Transverse colon (tissue), 4 donors: ENCODE measurements around the gene UNC93A. TPM values are rescaled to one million over a fixed set of nuclear protein-coding genes. Genes with fewer than 3 reads are reported as not detected.
"Not testable (repeated sequence)": the region's sequence is repeated elsewhere in the genome, so short reads cannot be mapped to it uniquely, and the experiment has no call there.

Experiments used
- DNase-seq: peaks from one replicate; pipeline ENCODE4 v3.0.0-alpha.2; 2019
- H3K27ac ChIP-seq, 4 donors: fragments of 200-600 bp; sonication (generic); 2 replicates each; pipeline ENCODE4 v1.5.1; 2016 to 2018; ENCODE audit warnings: inconsistent platforms in 4 of 4
- H3K27me3 ChIP-seq: fragments of 200-600 bp; sonication (generic); 2 replicates; pipeline ENCODE4 v1.5.1; 2017; ENCODE audit warnings: inconsistent platforms
- H3K36me3 ChIP-seq, 4 donors: fragments of 200-600 bp; sonication (generic); 2 replicates each; pipeline ENCODE4 v1.5.1; 2017 to 2019; ENCODE audit warnings: inconsistent platforms in 4 of 4
- H3K4me1 ChIP-seq, 4 donors: fragments of 200-600 bp; sonication (generic); 2 replicates each; pipeline ENCODE4 v1.5.1; 2017 to 2020; ENCODE audit warnings: inconsistent platforms in 4 of 4
- H3K4me3 ChIP-seq, 4 donors: fragments of 200-600 bp; sonication (generic); 1 replicate in 1 of 4; 2 replicates in 3 of 4; pipeline versions ENCODE4 v1.5.1 to v1.6.1; 2017 to 2019; ENCODE audit warnings: inconsistent platforms in 4 of 4
- H3K9me3 ChIP-seq, 2 donors: fragments of 200-600 bp; sonication (generic); 2 replicates each; pipeline ENCODE4 v1.5.1; 2017 to 2019; ENCODE audit warnings: inconsistent platforms in 2 of 2
- EP300 ChIP-seq: sonication (generic); formaldehyde crosslinking; IDR thresholded peaks from one replicate; pipeline ENCODE4 v1.6.1; 2017; ENCODE audit warnings: antibody characterized with exemption, low read depth
- POLR2A ChIP-seq: fragments of 450-650 bp; IDR thresholded peaks from one replicate; pipeline ENCODE4 v1.6.1; 2016; ENCODE audit warnings: antibody characterized with exemption, mild to moderate bottlenecking, moderate library complexity
- POLR2AphosphoS5 ChIP-seq, 3 donors: sonication (generic); formaldehyde crosslinking; IDR thresholded peaks; one replicate each; pipeline ENCODE4 v1.6.1; 2016; ENCODE audit warnings: antibody characterized with exemption in 3 of 3
- WGBS, 2 donors: methylation state at CpG; one replicate each; pipeline ENCODE4 v1.1.5; 2018; ENCODE audit warnings: low coverage in 1 of 2; 5-methylcytosine and 5-hydroxymethylcytosine counted together
- in situ Hi-C, 4 donors: fragments of 200-750 bp; cut with MboI; loops; one replicate each; pipeline versions ENCODE4 v1.15.0 to v1.15.1; 2017; ENCODE audit warnings: low sequenced_read_pairs in 3 of 4, low pct_ligation_motif_present in 1 of 4, low pct_unique_long_range_greater_than_20kb in 1 of 4
- intact Hi-C: fragments of 100-400 bp; cut with DNase I; formaldehyde crosslinking; loops from one replicate; pipeline ENCODE4 v1.15.1; 2023; ENCODE audit warnings: low total_unique reads
- total RNA-seq, 4 donors: library from RNA; depleted of rRNA; stranded (reverse); fragments of >200 nt; gene quantifications; one replicate each; pipeline ENCODE4 v1.1.0, GENCODE V29; 2016
- TF ChIP-seq, protein P1 (sequence below), 5 experiments: fragments of 200-600 bp in 3 of 5; fragments of 450-650 bp in 2 of 5; sonication (generic) in 3 of 5; IDR thresholded peaks; 1 replicate in 2 of 5; 2 replicates in 3 of 5; pipeline ENCODE4 v1.5.1; 2016 to 2017; ENCODE audit warnings: antibody characterized with exemption in 5 of 5, inconsistent platforms in 3 of 5, mild to moderate bottlenecking in 2 of 5, moderate library complexity in 1 of 5

The UNC93A gene
- total RNA-seq, 4 donors from 2014 or later = not detected

DNA sequence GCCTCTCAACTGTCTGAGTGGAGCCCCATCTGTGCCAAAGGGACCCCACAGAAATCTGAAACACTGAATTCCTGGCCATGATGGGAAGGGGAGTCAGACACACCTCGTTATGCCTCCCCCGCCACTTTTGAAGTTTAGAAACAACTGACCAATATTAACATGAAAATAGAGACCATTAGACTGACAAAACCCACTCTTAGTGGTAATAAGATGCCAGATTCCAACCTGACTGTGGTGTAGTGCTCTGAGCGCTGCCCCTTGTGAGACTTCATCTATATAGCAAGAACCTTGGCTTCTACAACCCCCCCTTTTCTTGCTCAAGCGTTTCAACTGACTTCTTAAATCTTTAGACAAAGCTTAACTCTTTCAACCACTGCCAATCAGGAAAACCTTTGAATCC lies 46.1 kb upstream of the UNC93A start:
- no peaks in the 10 kb centered on the region for H3K36me3 ChIP-seq
- intact Hi-C loops (no loop called here), in situ Hi-C loops (no loop called here)
- no peaks in the 10 kb centered on the region for H3K9me3 ChIP-seq
- H3K4me3 ChIP-seq = no peak overlapping the region
- no peak overlapping the region for H3K27ac ChIP-seq
- TF ChIP-seq POLR2AphosphoS5 (IDR thresholded peaks at IDR 0.05) (no peak), EP300 (no peak), POLR2A (no peak)
- TF ChIP-seq, protein P1, sequence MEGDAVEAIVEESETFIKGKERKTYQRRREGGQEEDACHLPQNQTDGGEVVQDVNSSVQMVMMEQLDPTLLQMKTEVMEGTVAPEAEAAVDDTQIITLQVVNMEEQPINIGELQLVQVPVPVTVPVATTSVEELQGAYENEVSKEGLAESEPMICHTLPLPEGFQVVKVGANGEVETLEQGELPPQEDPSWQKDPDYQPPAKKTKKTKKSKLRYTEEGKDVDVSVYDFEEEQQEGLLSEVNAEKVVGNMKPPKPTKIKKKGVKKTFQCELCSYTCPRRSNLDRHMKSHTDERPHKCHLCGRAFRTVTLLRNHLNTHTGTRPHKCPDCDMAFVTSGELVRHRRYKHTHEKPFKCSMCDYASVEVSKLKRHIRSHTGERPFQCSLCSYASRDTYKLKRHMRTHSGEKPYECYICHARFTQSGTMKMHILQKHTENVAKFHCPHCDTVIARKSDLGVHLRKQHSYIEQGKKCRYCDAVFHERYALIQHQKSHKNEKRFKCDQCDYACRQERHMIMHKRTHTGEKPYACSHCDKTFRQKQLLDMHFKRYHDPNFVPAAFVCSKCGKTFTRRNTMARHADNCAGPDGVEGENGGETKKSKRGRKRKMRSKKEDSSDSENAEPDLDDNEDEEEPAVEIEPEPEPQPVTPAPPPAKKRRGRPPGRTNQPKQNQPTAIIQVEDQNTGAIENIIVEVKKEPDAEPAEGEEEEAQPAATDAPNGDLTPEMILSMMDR (IDR thresholded peaks at IDR 0.05) = no peak
- 54 to 65% methylated on average over 4 of the region's 4 CpGs for WGBS, 2 donors
- H3K4me1 ChIP-seq = peaks cover 0 to 4% (median 0%) of the 10 kb centered on the region in 4 donors
- no peaks in the 10 kb centered on the region for H3K27me3 ChIP-seq
- no peak for DNase-seq

DNA sequence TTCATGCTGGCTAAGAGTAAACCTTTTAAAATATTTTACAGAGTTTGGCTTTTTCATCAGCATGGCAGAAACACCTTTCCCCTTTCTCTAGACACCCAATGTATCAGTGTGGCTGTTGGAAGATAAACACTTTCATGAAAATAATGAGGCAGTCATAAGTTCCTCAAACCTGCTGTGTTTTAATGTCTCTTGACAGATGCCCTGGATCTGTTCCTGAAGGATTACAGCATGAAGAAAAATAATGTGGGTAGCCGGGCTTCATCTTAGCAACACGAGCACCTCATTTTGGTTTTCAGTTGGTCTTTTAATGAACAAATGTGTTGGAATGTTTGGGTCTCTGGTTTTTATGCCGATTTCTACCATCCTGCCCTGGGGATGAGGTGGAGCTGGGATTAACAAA lies 45.5 kb upstream of the UNC93A start:
- Histone ChIP-seq H3K36me3 (no peaks in the 10 kb centered on the region), H3K9me3 (no peaks in the 10 kb centered on the region), H3K4me1 (peaks cover 0 to 4% (median 0%) of the 10 kb centered on the region in 4 donors), H3K4me3 (no peak overlapping the region), H3K27ac (no peak overlapping the region), H3K27me3 (no peaks in the 10 kb centered on the region)
- TF ChIP-seq POLR2A = no peak
- TF ChIP-seq, protein P1 (IDR thresholded peaks at IDR 0.05) = no peak
- intact Hi-C loops = no loop called here
- in situ Hi-C loops = no loop called here
- no peak for DNase-seq
- 87 to 100% methylated on average over 3 of the region's 3 CpGs for WGBS, 2 donors

GRCh38 chr6:167247814-167248595 lies 43.1 kb upstream of the UNC93A start:
- in situ Hi-C loops (no loop called here), intact Hi-C loops (no loop called here)
- WGBS, 2 donors = 80 to 90% methylated on average over 6 to 24 of the region's 24 CpGs
- Histone ChIP-seq H3K27ac (no peak overlapping the region), H3K4me3 (no peak overlapping the region), H3K36me3 (no peaks in the 10 kb centered on the region), H3K9me3 (no peaks in the 10 kb centered on the region), H3K27me3 (no peaks in the 10 kb centered on the region), H3K4me1 (no peaks in the 10 kb centered on the region)
- DNase-seq = no peak
- TF ChIP-seq EP300 = no peak
- TF ChIP-seq POLR2AphosphoS5 (IDR thresholded peaks at IDR 0.05) = no peak
- TF ChIP-seq, protein P1 (IDR thresholded peaks at IDR 0.05) = no peak
- no peak for TF ChIP-seq POLR2A

GRCh38 chr6:167248878-167249455 lies 42.1 kb upstream of the UNC93A start:
- intact Hi-C loops, H3K4me1 ChIP-seq, H3K36me3 ChIP-seq, H3K9me3 ChIP-seq, H3K4me3 ChIP-seq, H3K27ac ChIP-seq, H3K27me3 ChIP-seq, DNase-seq, in situ Hi-C loops: not testable (repeated sequence)
- WGBS, 2 donors = 60 to 70% methylated on average over 1 to 14 of the region's 14 CpGs
